Endothelial cell (in vitro differentiated cells): ENCODE data around the gene MCOLN3. TPM values are rescaled to one million over a fixed set of nuclear protein-coding genes. Genes with fewer than 3 reads are reported as not detected.

Source experiments
- DNase-seq: peaks from one replicate; pipeline ENCODE4 v3.0.0; 2021; ENCODE audit warnings: low spot score
- H3K27ac Mint-ChIP-seq: one replicate; pipeline ENCODE4 v1.8.0; 2021; ENCODE audit warnings: mixed read lengths, inconsistent platforms; ENCODE audit not compliant: unreplicated experiment
- H3K27me3 Mint-ChIP-seq: one replicate; pipeline ENCODE4 v1.8.0; 2021; ENCODE audit warnings: mild to moderate bottlenecking, moderate library complexity, mixed read lengths, inconsistent platforms; ENCODE audit not compliant: unreplicated experiment
- H3K36me3 Mint-ChIP-seq: one replicate; pipeline ENCODE4 v1.8.0; 2021; ENCODE audit warnings: mild to moderate bottlenecking, low read depth, mixed read lengths, inconsistent platforms; ENCODE audit not compliant: unreplicated experiment
- H3K4me1 Mint-ChIP-seq: one replicate; pipeline ENCODE4 v1.8.0; 2021; ENCODE audit warnings: mild to moderate bottlenecking, mixed read lengths, inconsistent platforms; ENCODE audit not compliant: unreplicated experiment
- H3K4me3 Mint-ChIP-seq: one replicate; pipeline ENCODE4 v1.8.0; 2021; ENCODE audit warnings: mild to moderate bottlenecking, mixed read lengths, inconsistent platforms; ENCODE audit not compliant: unreplicated experiment
- H3K9me3 Mint-ChIP-seq: one replicate; pipeline ENCODE4 v1.8.0; 2021; ENCODE audit warnings: mixed read lengths, inconsistent platforms; ENCODE audit not compliant: unreplicated experiment
- CTCF ChIP-seq: fragments of 200-600 bp; sonication (generic); IDR thresholded peaks from one replicate; pipeline ENCODE4 v1.5.0; 2021; ENCODE audit warnings: antibody characterized with exemption; ENCODE audit not compliant: unreplicated experiment
- total RNA-seq: library from RNA; stranded (reverse); fragmentation: NEBNext Ultra II Directional; extraction: Animal tissue kit (Norgen Biotek cat#: 25700); gene quantifications from one replicate; pipeline ENCODE4 v1.2.1, GENCODE V29; 2021; ENCODE audit not compliant: unreplicated experiment

The MCOLN3 gene
- total RNA-seq, 1 donor from 2014 or later = 0.90 TPM

DNA sequence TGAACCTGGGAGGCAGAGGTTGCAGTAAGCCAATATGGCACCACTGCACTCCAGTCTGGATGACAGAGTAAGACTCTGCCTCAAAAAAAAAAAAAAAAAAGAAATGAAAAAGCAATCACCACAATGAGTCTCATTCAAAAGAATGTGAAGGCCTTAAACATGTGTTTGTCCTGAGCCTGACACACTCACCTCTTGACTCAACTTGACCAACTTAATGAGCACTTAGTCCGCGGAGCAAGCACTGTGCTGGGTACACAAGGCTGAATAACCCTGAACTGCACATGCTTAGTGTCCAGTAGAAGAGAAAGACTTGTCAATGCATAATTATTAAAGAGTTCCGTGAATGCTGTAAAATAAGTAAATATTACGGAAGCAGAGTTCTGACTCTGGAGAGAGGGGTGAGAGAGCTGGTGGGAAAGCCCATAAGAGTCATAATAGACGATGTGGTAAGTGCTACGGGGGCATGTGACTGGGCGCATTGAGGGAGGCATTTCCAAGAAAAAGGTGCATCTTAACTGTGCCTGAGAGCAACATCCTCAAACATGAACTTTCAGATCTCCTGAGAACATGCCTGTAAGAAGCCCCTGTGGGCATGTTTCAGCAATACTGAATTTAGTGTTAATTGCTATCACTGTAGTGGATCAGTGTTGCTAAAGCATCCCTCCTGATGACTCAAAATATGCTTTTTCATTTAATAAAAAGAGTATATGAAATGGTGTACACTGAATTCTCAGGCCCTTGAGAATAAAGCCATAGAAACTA lies 78.6 kb downstream of the MCOLN3 start:
- DNase-seq = no peak
- no peaks in the 10 kb centered on the region for H3K36me3 Mint-ChIP-seq
- no peaks in the 10 kb centered on the region for H3K9me3 Mint-ChIP-seq
- TF ChIP-seq CTCF = no peak
- no peaks in the 10 kb centered on the region for H3K27me3 Mint-ChIP-seq
- H3K27ac Mint-ChIP-seq = no peak overlapping the region
- no peak overlapping the region for H3K4me3 Mint-ChIP-seq
- H3K4me1 Mint-ChIP-seq = no peaks in the 10 kb centered on the region

DNA sequence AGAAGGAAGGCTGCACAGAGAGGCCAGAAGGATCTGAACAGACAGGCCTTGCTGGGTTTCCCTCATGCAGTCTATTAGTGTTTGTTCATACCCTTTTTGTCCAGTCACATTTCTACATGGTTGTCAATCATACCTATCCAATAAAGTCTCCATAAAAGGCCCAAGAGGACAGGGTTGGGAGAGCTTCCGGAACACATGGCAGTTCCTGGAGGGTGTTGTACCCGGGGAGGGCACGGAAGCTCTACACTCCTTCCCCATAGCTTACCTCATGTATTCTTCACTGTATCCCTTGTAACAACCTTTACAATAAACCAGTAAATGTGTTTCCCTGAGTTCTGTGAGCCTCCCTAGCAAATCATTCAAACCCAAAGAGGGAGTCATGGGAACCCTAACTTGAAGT lies 79.4 kb downstream of the MCOLN3 start:
- no peaks in the 10 kb centered on the region for H3K36me3 Mint-ChIP-seq
- H3K27ac Mint-ChIP-seq = no peak overlapping the region
- H3K9me3 Mint-ChIP-seq = no peaks in the 10 kb centered on the region
- H3K4me1 Mint-ChIP-seq = no peaks in the 10 kb centered on the region
- H3K27me3 Mint-ChIP-seq = no peaks in the 10 kb centered on the region
- TF ChIP-seq CTCF = no peak
- no peak overlapping the region for H3K4me3 Mint-ChIP-seq
- DNase-seq = no peak

- Mint-ChIP-seq H3K4me3 (no peak overlapping the region), H3K36me3 (no peaks in the 10 kb centered on the region), H3K4me1 (no peaks in the 10 kb centered on the region), H3K9me3 (no peaks in the 10 kb centered on the region), H3K27me3 (no peaks in the 10 kb centered on the region), H3K27ac (no peak overlapping the region)
- TF ChIP-seq CTCF = no peak
- no peak for DNase-seq
Observed at GRCh38 chr1:84968101-84968500, 80.2 kb downstream of the MCOLN3 start.

Other genes starting within 250 kb of the MCOLN3 start
- gene LPAR3, start 155.3 kb downstream of the MCOLN3 start, total RNA-seq = 1.2 TPM
- gene MCOLN2, start 51.4 kb downstream of the MCOLN3 start, total RNA-seq = 0.64 TPM
- gene SYDE2, start 152.5 kb upstream of the MCOLN3 start, total RNA-seq = 4.2 TPM
- gene C1orf52, start 211.2 kb upstream of the MCOLN3 start, total RNA-seq = 37.7 TPM
- 33.6 TPM for gene BCL10, start 228.1 kb upstream of the MCOLN3 start, total RNA-seq